Neural progenitor cell (in vitro differentiated cells): ENCODE data around the gene P2RY12. TPM values are rescaled to one million over a fixed set of nuclear protein-coding genes. Genes with fewer than 3 reads are reported as not detected.

Source experiments
- DNase-seq: peaks from one replicate; pipeline ENCODE4 v3.0.0-alpha.2; 2016; ENCODE audit warnings: low spot score
- H2AFZ ChIP-seq: fragments of 200-600 bp; sonication (generic); replicated peaks from 2 replicates; pipeline ENCODE4 v1.6.1; 2016; ENCODE audit warnings: antibody characterized with exemption
- H3F3A ChIP-seq: fragments of 200-600 bp; sonication (generic); 2 replicates; pipeline ENCODE4 v1.6.1; 2016; ENCODE audit warnings: antibody characterized with exemption, low read depth
- H3K27ac ChIP-seq: fragments of 200-600 bp; sonication (generic); 2 replicates; pipeline ENCODE4 v1.5.1; 2016; ENCODE audit warnings: mild to moderate bottlenecking
- H3K27me3 ChIP-seq: fragments of 200-600 bp; sonication (generic); 2 replicates; pipeline ENCODE4 v1.6.1; 2016; ENCODE audit warnings: mild to moderate bottlenecking, moderate library complexity
- H3K36me3 ChIP-seq: fragments of 200-600 bp; sonication (generic); 2 replicates; pipeline ENCODE4 v1.5.1; 2016
- H3K4me1 ChIP-seq: fragments of 200-600 bp; sonication (generic); 2 replicates; pipeline ENCODE4 v1.6.1; 2016; ENCODE audit warnings: mixed run types
- H3K4me2 ChIP-seq: fragments of 200-600 bp; sonication (generic); 2 replicates; pipeline ENCODE4 v1.6.1; 2016
- H3K4me3 ChIP-seq: fragments of 200-600 bp; sonication (generic); 2 replicates; pipeline ENCODE4 v1.5.1; 2016
- H3K79me2 ChIP-seq: fragments of 200-600 bp; sonication (generic); 2 replicates; pipeline ENCODE4 v1.6.1; 2016; ENCODE audit warnings: low read depth
- H3K9ac ChIP-seq: fragments of 200-600 bp; sonication (generic); 2 replicates; pipeline ENCODE4 v1.6.1; 2016
- H3K9me3 ChIP-seq: fragments of 200-600 bp; sonication (generic); 2 replicates; pipeline ENCODE4 v1.5.1; 2016; ENCODE audit warnings: low read depth
- H4K20me1 ChIP-seq: fragments of 200-600 bp; sonication (generic); 2 replicates; pipeline ENCODE4 v1.6.1; 2016; ENCODE audit warnings: low read depth
- H3K27ac Mint-ChIP-seq: 3 replicates; pipeline ENCODE4 v1.8.0; 2021; ENCODE audit warnings: mixed read lengths
- H3K27me3 Mint-ChIP-seq: 2 replicates; pipeline ENCODE4 v1.8.0; 2022; ENCODE audit warnings: low read depth, mild to moderate bottlenecking, inconsistent platforms, moderate library complexity, mixed read lengths; ENCODE audit not compliant: insufficient read depth
- H3K36me3 Mint-ChIP-seq: 3 replicates; pipeline ENCODE4 v1.8.0; 2021; ENCODE audit warnings: mixed read lengths
- H3K4me1 Mint-ChIP-seq: 3 replicates; pipeline ENCODE4 v1.8.0; 2021; ENCODE audit warnings: mixed read lengths
- H3K4me3 Mint-ChIP-seq: 3 replicates; pipeline ENCODE4 v1.8.0; 2021; ENCODE audit warnings: mild to moderate bottlenecking, moderate library complexity, mixed read lengths
- H3K9me3 Mint-ChIP-seq: 3 replicates; pipeline ENCODE4 v1.8.0; 2020; ENCODE audit warnings: mixed read lengths
- CTCF ChIP-seq: fragments of 200-600 bp; sonication (generic); IDR thresholded peaks from 2 replicates; pipeline ENCODE4 v1.5.1; 2017; ENCODE audit warnings: antibody characterized with exemption, mild to moderate bottlenecking
- EZH2 ChIP-seq: fragments of 200-600 bp; sonication (generic); IDR thresholded peaks from 2 replicates; pipeline ENCODE4 v1.6.1; 2017; ENCODE audit warnings: antibody characterized with exemption, mild to moderate bottlenecking, moderate library complexity
- EZH2phosphoT487 ChIP-seq: fragments of 200-600 bp; sonication (generic); IDR thresholded peaks from 2 replicates; pipeline ENCODE4 v1.6.1; 2017; ENCODE audit warnings: antibody characterized with exemption
- total RNA-seq: library from RNA; depleted of rRNA; stranded (reverse); fragments of >200 nt; gene quantifications from 2 replicates; pipeline ENCODE4 v1.2.3, GENCODE V29; 2015; ENCODE audit warnings: low replicate concordance

Gene P2RY12
- total RNA-seq, 1 donor from 2014 or later = not detected

- no peak for DNase-seq
- H2AFZ ChIP-seq = no peak overlapping the region
- Mint-ChIP-seq H3K9me3 (no peaks in the 10 kb centered on the region), H3K27ac (no peak overlapping the region), H3K27me3 (no peaks in the 10 kb centered on the region), H3K4me3 (no peak overlapping the region), H3K36me3 (peaks cover 2% of the 10 kb centered on the region), H3K4me1 (no peaks in the 10 kb centered on the region)
- H3K4me1 ChIP-seq = no peaks in the 10 kb centered on the region
- no peaks in the 10 kb centered on the region for H3K79me2 ChIP-seq
- TF ChIP-seq EZH2 (no peak), CTCF (no peak), EZH2phosphoT487 (no peak)
- no peak overlapping the region for H3K9ac ChIP-seq
- H3K4me3 ChIP-seq = no peak overlapping the region
- no peaks in the 10 kb centered on the region for H3K9me3 ChIP-seq
- H3K36me3 ChIP-seq = no peaks in the 10 kb centered on the region
- H3K4me2 ChIP-seq = no peak overlapping the region
- no peaks in the 10 kb centered on the region for H3F3A ChIP-seq
- no peak overlapping the region for H3K27ac ChIP-seq
- no peaks in the 10 kb centered on the region for H4K20me1 ChIP-seq
- no peaks in the 10 kb centered on the region for H3K27me3 ChIP-seq
These were observed 18.7 kb upstream of the P2RY12 start for GRCh38 chr3:151403246-151403645.

GRCh38 chr3:151402349-151402748 is 17.8 kb upstream of the P2RY12 start:
- Histone ChIP-seq H3K4me2 (no peak overlapping the region), H3K9ac (no peak overlapping the region), H4K20me1 (no peaks in the 10 kb centered on the region), H3K79me2 (no peaks in the 10 kb centered on the region), H3K4me1 (no peaks in the 10 kb centered on the region), H3F3A (no peaks in the 10 kb centered on the region), H3K27ac (no peak overlapping the region), H3K9me3 (no peaks in the 10 kb centered on the region), H3K27me3 (no peaks in the 10 kb centered on the region), H3K36me3 (no peaks in the 10 kb centered on the region), H3K4me3 (no peak overlapping the region), H2AFZ (no peak overlapping the region)
- TF ChIP-seq EZH2phosphoT487 (no peak), CTCF (no peak), EZH2 (no peak)
- Mint-ChIP-seq H3K4me1 (no peaks in the 10 kb centered on the region), H3K27ac (no peak overlapping the region), H3K36me3 (peaks cover 3% of the 10 kb centered on the region), H3K4me3 (no peak overlapping the region), H3K9me3 (no peaks in the 10 kb centered on the region), H3K27me3 (no peaks in the 10 kb centered on the region)
- no peak for DNase-seq

DNA sequence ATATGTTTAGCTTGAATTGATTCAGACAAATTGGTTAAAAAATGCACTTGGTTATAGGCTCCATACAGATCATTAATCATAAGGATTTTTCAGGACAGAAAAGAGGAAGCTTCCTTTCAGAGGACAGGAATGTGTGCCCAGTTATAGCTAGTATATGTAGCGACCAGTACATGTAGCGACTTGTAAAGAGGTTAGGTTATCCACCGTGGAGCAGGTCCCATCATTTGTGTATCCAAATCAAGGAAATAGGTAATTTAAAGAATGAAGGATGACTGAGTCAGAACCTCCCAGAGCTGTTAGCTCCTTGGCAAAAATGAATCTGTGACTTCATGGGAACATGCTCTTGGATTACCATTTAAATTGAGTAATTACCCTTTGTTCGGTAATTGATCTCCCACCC is 15.8 kb upstream of the P2RY12 start:
- no peak for DNase-seq
- Histone ChIP-seq H3K27me3 (no peaks in the 10 kb centered on the region), H3K9ac (no peak overlapping the region), H3K4me2 (no peak overlapping the region), H3K4me3 (no peak overlapping the region), H4K20me1 (no peaks in the 10 kb centered on the region), H3K4me1 (no peaks in the 10 kb centered on the region), H3F3A (no peaks in the 10 kb centered on the region), H2AFZ (no peak overlapping the region), H3K79me2 (no peaks in the 10 kb centered on the region), H3K36me3 (no peaks in the 10 kb centered on the region), H3K27ac (no peak overlapping the region), H3K9me3 (no peaks in the 10 kb centered on the region)
- no peak for TF ChIP-seq EZH2phosphoT487
- TF ChIP-seq EZH2 = no peak
- no peak for TF ChIP-seq CTCF
- H3K4me3 Mint-ChIP-seq = no peak overlapping the region
- no peaks in the 10 kb centered on the region for H3K9me3 Mint-ChIP-seq
- H3K36me3 Mint-ChIP-seq = peaks cover 3% of the 10 kb centered on the region
- H3K4me1 Mint-ChIP-seq = no peaks in the 10 kb centered on the region
- H3K27me3 Mint-ChIP-seq = no peaks in the 10 kb centered on the region
- no peak overlapping the region for H3K27ac Mint-ChIP-seq
